Mononuclear cell (primary cell): Measurements from ENCODE around the gene GUCY2C. TPM values are rescaled to one million over a fixed set of nuclear protein-coding genes. Genes with fewer than 3 reads are reported as not detected.

Experiments
- H3K27me3 ChIP-seq: 2 replicates; pipeline ENCODE4 v1.6.0; 2011; ENCODE audit warnings: low read length, control low read depth; ENCODE audit not compliant: insufficient read depth
- H3K4me1 ChIP-seq: 2 replicates; pipeline ENCODE4 v1.5.1; 2011; ENCODE audit warnings: mild to moderate bottlenecking, low read length, control low read depth; ENCODE audit not compliant: insufficient read depth
- H3K4me3 ChIP-seq: 2 replicates; pipeline ENCODE4 v1.5.1; 2011; ENCODE audit warnings: mild to moderate bottlenecking, low read length, moderate library complexity
- H3K9me3 ChIP-seq: 2 replicates; pipeline ENCODE4 v1.5.1; 2011; ENCODE audit warnings: low read depth, mild to moderate bottlenecking, control low read depth, low read length
- total RNA-seq: library from RNA; depleted of rRNA; stranded (reverse); fragments of >200 nt; gene quantifications from one replicate; pipeline ENCODE4 v1.2.3, GENCODE V29; 2012

GUCY2C gene
- total RNA-seq, 1 donor, result not detected

DNA sequence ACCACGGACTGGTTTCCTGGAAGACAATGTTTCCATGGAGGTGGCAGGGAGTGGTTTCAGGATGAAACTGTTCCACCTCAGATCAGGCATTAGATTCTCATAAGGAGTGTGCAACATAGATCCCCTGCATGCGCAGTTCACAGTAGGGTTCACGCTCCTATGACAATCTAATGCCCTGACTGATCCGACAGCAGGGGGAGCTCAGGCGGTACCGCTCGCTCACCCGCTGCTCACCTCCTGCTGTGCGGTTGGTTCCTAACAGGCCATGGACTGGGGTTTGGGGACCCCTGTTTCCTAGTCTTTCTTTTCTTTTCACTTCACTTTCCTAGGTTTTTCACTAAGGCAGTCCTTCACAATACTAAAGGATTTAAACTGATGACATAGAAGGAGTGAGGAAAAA is 39.6 kb downstream of the GUCY2C start:
- Histone ChIP-seq H3K4me1 (no peaks in the 10 kb centered on the region), H3K9me3 (no peaks in the 10 kb centered on the region), H3K27me3 (no peaks in the 10 kb centered on the region), H3K4me3 (no peak overlapping the region)

DNA sequence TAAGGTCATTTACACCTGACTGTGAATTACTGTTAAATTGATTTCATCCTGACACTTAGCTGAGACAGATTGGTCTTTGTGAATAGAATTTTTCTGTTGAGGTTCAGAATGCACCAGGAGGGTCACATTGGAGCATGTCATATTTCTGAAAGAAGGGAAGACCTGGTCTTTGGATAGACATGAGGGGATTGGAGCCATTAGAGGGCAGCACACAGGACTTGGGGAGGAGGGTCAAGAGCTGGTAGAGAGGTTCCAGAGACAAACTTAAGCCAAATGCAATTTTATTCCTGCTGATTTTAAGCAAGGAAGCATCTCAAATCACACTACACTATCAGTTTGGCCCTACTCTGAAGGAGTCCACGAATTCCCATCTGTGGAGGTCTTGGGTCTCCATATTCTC is 41.1 kb downstream of the GUCY2C start:
- Histone ChIP-seq H3K9me3 (no peaks in the 10 kb centered on the region), H3K27me3 (no peaks in the 10 kb centered on the region), H3K4me1 (no peaks in the 10 kb centered on the region), H3K4me3 (no peak overlapping the region)

DNA sequence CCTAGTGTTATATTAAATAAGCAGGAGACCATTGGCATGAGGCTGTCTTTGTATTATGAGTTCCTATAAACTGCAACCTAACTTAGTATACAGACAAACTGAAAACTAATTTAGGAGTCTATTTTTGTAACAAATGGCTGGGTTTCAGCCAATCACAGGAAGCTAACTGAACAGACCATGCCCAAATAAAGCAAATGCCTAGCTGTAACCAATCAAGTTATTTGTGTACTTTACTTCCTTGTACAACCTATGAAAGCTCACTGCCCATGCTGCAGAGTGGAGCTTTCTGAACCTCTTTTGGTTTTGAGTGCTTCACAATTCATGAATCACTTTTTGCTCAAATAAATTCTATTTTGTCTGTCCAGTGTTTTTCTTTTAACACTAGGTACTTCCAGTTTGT is 41.6 kb downstream of the GUCY2C start:
- Histone ChIP-seq H3K27me3 (no peaks in the 10 kb centered on the region), H3K4me3 (no peak overlapping the region), H3K4me1 (no peaks in the 10 kb centered on the region), H3K9me3 (no peaks in the 10 kb centered on the region)

DNA sequence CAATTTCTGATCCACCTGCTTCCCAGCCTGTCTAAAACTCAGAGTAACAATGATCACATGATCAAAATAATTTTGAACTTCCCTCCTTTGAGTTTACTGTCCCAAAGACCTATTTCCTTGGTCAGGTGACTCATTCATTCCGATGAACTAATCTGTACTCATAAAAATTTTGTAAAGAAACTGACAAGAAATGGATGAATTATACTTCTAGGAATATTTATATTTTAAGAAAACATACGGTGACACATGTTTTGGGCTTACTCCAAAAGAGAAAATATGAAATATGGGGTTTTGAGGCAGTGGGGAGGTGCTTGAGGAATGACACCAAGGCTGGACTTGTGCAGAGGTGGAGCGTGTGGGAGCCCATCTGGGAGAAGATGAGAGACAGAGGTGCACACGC is 42.0 kb downstream of the GUCY2C start:
- Histone ChIP-seq H3K27me3 (no peaks in the 10 kb centered on the region), H3K4me3 (no peak overlapping the region), H3K4me1 (no peaks in the 10 kb centered on the region), H3K9me3 (no peaks in the 10 kb centered on the region)

DNA sequence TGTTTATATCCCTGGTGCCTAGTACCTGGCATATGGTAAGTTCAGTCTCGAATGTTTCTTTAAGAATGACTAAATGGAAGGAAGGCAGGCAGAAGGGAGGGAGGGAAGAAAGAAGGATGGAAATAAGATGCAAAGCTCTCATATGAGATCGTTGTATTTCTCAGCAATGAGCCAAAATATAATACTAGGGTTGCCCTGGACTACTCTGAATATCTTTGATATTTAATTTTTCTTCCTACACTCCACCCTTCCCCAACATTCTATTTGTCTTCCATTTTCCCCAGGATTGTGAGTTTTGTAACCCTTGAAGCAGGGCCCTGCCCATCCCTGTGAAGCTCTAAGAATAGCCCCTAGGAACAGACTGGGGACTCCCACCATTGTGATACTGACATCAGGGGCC is 43.9 kb downstream of the GUCY2C start:
- Histone ChIP-seq H3K9me3 (no peaks in the 10 kb centered on the region), H3K4me3 (no peak overlapping the region), H3K27me3 (no peaks in the 10 kb centered on the region), H3K4me1 (no peaks in the 10 kb centered on the region)

GRCh38 chr12:14651371-14651770 is 45.0 kb downstream of the GUCY2C start:
- Histone ChIP-seq H3K4me1 (no peaks in the 10 kb centered on the region), H3K27me3 (peaks cover 4% of the 10 kb centered on the region), H3K4me3 (no peak overlapping the region), H3K9me3 (no peaks in the 10 kb centered on the region)

DNA sequence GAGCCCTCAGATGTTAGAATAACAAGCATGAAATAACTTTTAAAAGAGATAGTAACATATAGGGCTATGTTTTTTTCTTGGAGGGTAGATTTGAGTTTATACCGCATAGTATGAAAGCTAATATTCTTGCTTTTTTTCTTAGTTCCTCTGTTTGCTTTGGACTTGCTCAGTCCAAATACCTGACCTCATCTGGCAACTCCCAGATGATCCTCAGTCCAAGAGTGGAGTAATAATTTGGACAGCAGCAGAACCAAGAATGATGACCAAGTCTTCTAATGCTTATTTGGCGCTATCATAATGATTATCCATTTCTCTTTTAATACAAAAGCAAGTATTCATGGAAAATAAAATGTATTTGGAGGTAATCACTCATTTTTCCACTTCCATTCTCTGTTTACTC is 45.6 kb downstream of the GUCY2C start:
- Histone ChIP-seq H3K4me1 (no peaks in the 10 kb centered on the region), H3K27me3 (peaks cover 4% of the 10 kb centered on the region), H3K9me3 (no peaks in the 10 kb centered on the region), H3K4me3 (no peak overlapping the region)

GRCh38 chr12:14647028-14647750 is 49.2 kb downstream of the GUCY2C start:
- Histone ChIP-seq H3K4me3 (no peak overlapping the region), H3K27me3 (peaks cover 4% of the 10 kb centered on the region), H3K9me3 (no peaks in the 10 kb centered on the region), H3K4me1 (peaks cover 21% of the 10 kb centered on the region)

DNA sequence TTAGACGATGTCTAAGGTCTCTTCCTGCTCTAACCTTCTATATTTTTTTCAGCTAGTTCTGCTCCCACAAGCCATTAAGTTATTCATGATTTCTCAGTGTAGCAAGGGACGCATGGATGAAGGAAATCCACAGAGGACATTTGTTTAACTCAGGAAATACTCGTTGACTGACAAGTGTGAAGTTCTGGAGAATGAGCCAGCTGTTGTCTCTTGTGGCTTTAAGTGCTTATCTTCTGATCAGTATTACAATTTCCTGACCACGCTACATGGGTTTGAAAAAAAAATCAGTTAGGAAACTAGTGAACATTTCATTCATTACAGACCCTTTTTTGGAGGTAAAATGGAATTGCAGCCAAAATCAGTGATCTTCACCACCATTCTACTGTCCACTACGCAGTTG is 53.1 kb downstream of the GUCY2C start:
- peaks cover 21% of the 10 kb centered on the region for H3K4me1 ChIP-seq
- no peak overlapping the region for H3K4me3 ChIP-seq
- H3K9me3 ChIP-seq, result no peaks in the 10 kb centered on the region
- peaks cover 4% of the 10 kb centered on the region for H3K27me3 ChIP-seq

DNA sequence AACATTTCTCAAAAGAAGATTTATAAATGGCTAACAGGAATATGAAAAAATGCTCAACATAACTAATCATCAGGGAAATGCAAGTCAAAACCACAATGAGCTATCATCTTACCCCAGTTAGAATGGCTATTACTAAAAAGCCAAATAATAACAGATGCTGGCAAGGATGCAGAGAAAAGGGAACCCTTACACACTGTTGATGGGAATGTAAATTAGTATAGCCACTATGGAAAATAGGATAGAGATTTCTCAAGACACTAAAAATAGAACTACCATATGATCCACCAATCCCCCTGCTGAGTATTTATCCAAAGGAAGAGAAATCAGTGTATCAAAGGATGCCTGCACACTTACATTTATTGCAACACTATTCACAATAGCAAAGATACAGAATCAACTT is 58.3 kb downstream of the GUCY2C start:
- peaks cover 1% of the 10 kb centered on the region for H3K4me1 ChIP-seq
- H3K9me3 ChIP-seq, result peaks cover 12% of the 10 kb centered on the region
- H3K4me3 ChIP-seq, result no peak overlapping the region
- peaks cover 8% of the 10 kb centered on the region for H3K27me3 ChIP-seq

DNA sequence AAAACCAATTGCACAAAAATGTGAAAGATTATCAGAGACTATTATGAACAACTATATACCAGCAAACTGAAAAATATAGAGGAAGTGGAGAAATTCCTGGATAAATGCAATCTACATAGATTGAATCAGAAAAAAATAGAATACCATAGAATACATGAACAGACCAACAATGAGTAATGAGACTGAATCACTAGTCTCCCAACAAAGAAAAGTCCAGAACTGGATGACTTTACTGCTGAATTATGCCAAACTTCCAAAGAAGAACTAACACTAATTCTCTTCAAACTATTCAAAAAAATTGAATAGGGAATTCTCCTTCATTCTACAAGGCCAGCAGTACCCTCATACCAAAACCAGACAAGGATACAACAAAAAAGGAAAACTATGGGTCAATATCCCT is 60.6 kb downstream of the GUCY2C start:
- H3K27me3 ChIP-seq, result peaks cover 8% of the 10 kb centered on the region
- H3K9me3 ChIP-seq, result peaks cover 12% of the 10 kb centered on the region
- H3K4me3 ChIP-seq, result no peak overlapping the region
- H3K4me1 ChIP-seq, result no peaks in the 10 kb centered on the region

DNA sequence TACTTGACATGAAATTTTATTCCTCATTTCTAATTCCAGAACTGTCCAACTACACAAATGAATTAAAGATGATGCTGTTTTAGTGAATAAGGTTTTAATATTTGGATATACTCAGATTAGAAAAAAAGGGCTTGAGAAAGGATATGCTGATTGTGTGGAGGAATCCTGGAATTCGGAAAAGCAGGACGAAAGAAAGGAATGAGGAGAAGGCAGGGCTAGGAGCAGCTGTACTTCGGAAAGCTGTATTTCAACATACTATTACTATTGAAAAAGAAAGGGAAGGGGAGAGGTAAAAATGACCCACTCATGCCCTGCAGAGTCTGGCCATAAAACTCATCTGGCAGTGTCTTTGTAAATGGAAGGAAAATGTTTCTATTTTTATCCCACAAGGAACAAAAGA is 65.6 kb downstream of the GUCY2C start:
- H3K4me3 ChIP-seq, result no peak overlapping the region
- no peaks in the 10 kb centered on the region for H3K4me1 ChIP-seq
- peaks cover 5% of the 10 kb centered on the region for H3K27me3 ChIP-seq
- H3K9me3 ChIP-seq, result peaks cover 4% of the 10 kb centered on the region

DNA sequence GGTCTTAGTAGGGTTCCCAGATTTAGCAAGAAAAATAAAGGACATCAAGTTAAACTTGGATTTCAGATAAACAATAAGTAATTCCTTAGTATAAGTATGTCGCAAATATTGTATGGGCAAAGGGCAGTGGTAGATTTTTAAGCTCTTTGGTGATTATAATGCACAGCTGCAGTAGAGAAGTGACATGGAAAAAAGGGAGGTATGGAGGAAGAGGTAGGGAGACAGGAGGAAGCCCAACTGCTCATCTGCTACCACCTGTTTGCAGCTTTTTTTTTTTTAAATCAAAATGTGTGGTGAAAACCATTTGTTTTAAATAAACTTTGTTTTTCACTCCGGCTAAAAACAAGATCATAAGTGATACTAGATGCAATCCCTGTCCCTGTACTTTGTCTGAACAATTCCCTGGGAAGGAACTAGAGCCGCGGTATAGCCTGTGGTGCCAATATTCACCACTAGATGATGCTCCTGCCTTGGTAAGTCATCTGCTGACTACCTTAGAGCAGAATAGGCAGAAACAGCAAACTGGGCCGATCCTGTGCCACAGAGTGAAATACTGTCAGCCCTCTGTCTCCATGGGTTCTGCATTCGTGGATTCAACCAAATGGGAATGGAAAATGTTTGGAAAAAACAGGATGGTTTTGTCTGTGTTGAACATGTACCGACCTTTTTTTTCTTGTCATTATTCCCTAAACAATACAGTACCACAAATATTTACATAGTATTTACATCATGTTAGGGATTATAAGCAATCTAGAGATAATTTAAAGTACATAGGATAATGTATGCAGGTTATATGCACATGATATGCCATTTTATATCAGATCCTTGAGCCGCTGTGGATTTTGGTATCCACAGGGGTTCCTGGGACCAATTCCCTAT is 66.3 kb downstream of the GUCY2C start:
- peaks cover 5% of the 10 kb centered on the region for H3K27me3 ChIP-seq
- no peaks in the 10 kb centered on the region for H3K4me1 ChIP-seq
- H3K9me3 ChIP-seq, result no peaks in the 10 kb centered on the region
- no peak overlapping the region for H3K4me3 ChIP-seq

GRCh38 chr12:14628771-14629170 is 67.6 kb downstream of the GUCY2C start:
- Histone ChIP-seq H3K9me3 (no peaks in the 10 kb centered on the region), H3K4me1 (no peaks in the 10 kb centered on the region), H3K27me3 (peaks cover 5% of the 10 kb centered on the region), H3K4me3 (no peak overlapping the region)

- peaks cover 15% of the 10 kb centered on the region for H3K4me1 ChIP-seq
- no peaks in the 10 kb centered on the region for H3K9me3 ChIP-seq
- H3K27me3 ChIP-seq, result no peaks in the 10 kb centered on the region
- H3K4me3 ChIP-seq, result no peak overlapping the region
Measured at GRCh38 chr12:14621826-14622225, 74.6 kb downstream of the GUCY2C start.
